OCI-M2 (cell line): Measurements from ENCODE around the gene ADAP1.
"Not testable (repeated sequence)": the region's sequence is repeated elsewhere in the genome, so short reads cannot be mapped to it uniquely, and the experiment has no call there.

Experiments used
- DNase-seq: peaks from one replicate; lab custom pipeline; 2025; ENCODE audit not compliant: unreplicated experiment; lab: John Stamatoyannopoulos, UW

ADAP1 gene

DNA sequence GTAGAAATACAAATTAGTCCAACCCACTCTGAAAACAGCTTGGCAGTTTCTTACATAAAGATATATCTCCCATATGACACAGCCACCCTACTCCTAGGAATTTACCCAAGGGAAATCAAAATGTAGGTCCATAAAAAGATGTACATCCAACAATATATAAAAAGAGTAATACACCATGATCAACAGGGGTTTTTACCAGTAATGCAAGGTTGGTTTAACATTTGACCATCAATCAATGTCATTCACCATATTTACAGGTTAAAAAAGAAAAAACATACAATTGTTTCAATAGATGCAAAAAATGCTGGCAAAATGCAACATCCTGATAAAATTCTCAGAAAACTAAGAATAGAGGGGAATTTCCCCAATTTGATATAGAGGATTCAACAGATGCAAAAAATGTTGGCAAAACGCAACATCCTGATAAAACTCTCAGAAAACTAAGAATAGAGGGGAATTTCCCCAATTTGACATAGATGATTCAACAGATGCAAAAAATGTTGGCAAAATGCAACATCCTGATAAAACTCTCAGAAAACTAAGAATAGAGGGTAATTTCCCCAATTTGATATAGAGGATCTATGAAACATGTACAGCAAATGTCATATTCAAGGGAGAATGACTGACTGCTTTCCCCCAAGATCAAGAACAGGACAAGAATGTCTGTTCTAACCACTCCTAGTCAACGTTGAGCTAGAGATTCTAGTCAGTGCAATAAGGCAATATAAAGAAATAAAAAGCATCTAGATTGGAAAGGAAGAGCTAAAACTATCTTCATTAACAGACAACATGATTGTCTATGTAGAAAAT is 13.7 kb downstream of the ADAP1 start:
- no peak for DNase-seq

DNA sequence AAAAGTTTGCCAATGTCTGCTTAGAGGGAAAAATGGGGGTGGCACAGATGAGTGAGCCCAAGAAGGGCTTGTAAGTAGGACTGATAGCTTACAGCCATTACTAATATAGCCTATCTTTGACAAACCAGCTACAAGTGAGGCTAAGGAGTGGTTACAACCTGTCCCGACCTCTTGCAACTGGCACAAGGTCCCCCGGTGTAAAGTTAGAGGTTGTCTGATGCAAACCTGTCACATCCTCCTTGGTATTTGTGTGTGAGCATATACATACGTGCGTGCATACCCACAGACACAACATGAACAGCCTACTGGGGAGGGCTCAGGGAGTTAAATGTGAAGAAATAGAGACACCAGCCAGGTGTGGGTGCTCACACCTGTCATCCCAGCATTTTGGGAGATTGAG is 14.6 kb downstream of the ADAP1 start:
- DNase-seq = no peak

DNA sequence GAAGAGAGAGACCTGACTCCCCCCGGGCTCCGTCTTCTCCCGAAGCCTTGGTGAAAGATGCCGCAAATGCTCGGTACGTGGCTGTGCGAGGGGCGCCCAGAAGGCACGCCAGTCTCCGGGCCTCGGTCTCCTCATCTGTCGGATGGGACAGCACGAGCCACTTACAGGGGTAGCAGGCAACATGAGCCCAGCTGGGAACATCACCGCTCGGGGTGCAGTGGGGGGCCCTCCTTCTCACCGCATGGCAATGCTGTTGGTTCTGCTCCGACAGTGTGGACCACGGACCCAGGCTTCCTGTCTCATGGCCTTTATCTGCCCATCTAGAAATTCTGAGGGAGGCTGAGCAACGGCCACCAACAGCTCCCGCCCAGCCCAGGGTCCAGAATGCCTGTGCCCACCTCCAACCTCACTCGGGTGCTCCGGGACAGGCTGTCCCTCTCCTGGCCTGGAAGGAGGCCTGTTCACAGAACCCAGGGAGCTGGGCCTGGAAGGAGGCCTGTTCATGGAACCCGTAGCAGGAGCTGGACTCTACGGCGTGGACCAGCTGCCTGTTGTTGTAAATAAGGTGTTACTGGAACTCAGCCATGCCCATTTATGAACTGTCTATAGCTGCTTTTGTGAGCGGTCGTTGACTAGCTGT is 15.8 kb downstream of the ADAP1 start:
- DNase-seq = no peak

DNA sequence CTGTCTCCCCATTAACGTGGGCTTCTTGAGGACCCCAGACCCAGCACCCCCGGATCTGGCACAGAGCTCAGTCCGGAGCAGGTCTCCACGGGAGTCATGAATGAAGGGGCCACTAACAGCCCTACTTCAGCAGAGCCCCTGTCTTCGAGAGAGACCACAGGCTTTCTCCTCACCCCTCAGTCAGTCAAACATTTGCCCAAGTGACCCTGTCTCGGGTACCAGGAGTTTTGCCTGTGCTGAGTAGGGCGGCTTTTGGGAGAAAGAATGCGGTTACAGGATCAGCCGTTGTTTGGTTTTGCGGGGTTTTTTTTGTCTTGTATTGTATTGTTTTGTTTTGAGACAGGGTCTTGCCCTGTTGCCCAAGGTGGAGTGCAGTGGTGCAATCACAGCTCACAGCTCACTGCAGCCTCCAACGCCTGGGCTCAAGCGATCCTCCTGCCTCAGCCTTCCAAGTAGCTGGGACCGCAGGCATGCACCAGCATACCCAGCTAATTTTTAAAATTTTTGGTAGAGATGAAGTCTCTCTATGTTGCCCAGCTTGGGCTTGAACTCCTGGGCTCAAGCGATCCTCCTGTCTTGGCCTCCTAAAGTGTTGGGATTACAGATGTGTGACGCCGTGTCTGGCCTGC is 16.5 kb downstream of the ADAP1 start:
- no peak for DNase-seq

DNA sequence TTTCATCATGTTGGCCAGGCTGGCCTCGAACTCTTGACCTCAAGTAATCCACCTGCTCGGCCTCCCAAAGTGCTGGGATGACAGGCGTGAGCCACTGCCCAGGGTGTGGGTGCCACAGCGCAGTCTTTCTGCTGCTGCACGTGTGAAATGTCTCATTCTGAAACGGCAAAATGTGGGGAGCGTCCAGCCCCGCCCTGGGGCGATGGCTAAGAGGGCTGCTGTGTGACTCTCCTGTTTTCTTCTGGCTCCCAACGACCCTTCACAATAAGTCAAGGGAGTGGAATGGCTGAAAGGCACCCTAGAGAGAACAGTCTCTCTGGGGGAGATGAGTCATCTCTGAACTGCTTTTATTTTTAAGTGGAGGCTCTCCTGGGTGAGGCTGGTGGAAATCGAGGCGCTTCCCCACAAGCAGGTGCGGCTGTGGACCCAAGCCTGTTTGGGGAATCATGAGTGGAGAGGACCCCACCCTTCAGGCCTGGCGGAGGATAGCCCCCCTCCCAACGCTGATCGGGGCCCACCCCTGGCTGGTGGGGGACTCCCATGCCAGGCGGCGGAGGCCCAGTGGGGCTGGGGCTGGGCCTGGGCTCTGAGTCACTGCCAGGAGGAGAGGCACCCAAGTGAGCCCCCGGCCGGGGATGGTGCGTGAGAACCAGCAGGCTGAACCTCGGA is 18.0 kb downstream of the ADAP1 start:
- no peak for DNase-seq

DNA sequence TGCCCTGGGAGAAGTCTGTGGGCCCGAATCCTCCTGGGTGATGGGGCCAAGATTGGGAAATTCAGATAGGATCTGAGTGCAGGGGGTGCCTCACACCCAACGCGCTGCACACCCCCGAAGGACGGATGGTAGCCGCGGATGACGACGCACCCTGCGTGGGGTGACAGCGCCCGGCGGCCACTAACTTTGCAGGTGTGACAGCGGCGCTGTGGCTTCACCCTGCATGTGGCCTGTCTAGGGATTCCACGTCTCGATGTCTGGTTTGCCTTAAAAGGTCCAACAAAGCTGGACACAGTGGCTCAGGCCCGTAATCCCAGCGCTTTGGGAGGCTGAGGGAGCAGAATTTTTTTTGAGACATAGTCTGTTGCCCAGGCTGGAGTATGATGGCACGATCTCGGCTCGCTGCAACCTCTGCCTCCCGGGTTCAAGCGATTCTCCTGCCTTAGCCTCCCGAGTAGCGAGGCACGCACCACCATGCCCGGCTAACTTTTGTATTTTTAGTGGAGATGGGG is 18.6 kb downstream of the ADAP1 start:
- DNase-seq = no peak

DNA sequence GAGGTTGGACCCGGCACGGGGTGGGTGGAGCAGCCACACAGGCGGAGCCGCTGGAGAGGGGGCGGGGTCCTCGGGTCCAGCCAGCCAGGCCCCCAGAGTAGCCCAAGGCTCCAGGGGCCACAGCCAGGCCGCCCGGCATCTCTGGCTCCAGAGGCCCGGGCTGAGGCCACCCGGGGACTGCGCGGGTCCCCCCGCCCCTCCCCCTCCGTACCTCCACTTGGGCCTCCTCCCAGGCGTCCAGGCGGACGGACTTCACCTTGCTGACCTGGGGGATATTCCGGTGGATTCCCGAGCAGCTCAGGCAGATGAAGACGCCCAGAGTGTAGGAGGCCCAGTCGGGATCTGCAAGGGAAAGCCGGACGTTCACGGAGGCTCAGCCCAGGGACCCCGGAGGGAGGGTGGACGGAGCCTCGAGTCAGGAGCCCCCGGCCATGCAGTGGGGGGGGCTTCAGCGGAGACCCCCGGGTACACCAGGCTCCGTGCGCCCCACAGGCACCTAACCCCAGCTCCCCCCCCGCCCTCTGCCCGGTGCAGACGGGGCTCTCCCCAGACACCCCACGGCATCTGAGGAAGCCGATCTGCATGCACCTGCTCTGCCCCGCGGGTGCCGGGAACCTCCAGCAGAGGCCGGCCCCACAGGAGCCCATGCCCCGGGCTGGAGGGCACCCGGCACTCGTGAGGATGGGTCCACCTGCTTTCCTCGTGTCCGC is 19.2 kb downstream of the ADAP1 start:
- DNase-seq = no peak

DNA sequence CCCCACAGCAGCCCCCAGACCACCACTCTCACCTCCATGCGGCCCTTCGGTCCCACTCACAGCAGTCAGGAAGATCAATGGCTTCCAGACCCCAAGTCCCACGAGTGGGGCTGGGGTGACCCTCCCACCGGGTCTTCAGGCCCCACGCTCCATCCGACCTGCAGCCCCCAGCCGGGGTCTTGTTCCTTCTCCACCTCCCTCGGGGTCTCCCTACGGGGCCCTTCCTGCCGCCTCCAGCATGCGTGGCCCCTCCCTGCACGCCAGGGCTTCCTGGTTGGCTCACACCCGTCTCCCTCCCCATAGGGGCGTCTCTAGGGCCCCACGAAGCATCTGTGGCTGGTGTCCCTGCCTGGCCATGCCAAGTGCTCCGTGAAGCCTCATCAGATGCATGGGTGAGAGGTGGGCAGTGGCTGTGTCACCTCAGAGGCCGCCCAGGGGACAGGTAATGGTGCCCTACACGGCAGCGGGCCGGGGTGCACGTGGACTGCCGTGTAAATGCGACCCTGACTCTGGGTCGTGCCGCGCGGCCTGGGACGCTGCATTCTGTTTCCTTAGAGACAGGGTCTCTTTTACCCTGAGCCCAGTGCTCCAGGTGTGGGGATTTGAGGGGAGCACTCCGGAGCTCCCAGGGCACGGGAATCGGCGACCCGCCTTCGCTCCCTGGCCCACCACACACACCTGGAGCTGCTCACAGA is 19.9 kb downstream of the ADAP1 start:
- DNase-seq = no peak

DNA sequence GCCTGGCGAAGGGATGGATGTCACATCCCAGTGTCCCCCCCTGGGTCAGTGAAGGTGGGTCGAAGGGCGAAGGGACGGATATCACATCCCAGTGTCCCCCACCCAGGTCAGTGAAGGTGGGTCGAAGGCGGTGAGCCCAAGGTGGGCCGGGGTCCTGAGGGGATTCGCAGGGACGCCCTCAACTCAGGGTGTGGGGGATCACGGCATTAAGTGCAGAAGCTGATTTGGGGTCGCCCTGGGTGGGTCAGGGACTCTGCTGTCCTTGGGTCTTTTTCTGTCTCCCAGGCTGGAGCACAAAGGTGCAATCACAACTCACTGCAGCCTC is 21.9 kb downstream of the ADAP1 start:
- DNase-seq = no peak

DNA sequence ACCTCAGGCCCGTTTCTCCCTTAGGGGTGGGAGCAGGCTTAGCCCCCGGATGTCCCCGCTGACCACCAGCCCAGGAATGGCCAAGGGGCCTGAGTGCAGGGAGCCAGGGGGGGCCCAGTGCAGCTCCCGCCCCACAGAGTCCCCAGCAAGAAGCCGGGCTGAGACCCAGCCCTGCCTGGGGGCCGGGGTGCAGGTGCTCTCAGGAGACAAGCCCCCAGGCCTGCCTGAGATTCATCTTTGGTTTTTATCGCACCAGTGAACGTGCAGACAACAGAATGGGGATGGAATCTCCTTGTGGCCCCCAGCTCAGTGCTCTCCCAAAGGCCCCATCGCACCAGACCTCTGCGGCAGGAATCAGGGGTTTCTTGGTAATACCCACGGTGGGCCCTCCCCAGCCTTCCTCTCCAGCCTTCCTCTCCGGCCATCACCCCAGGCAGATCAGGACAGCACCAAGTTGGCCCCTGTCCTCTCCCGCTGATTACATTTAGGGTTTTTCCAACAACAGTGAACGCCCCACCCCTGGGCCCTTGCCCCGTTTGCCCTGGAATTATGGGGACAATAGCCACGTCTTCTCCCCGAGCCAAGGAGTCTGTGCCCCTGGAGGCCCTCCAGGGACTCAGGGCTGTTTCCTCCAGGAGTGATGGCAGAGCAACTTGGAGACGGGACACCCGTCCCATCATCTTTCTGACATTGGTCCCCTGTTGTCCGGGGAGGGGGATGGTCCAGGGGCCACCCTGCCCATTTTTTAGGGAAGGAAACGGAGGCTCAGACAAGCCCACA is 22.4 kb downstream of the ADAP1 start:
- DNase-seq = no peak

DNA sequence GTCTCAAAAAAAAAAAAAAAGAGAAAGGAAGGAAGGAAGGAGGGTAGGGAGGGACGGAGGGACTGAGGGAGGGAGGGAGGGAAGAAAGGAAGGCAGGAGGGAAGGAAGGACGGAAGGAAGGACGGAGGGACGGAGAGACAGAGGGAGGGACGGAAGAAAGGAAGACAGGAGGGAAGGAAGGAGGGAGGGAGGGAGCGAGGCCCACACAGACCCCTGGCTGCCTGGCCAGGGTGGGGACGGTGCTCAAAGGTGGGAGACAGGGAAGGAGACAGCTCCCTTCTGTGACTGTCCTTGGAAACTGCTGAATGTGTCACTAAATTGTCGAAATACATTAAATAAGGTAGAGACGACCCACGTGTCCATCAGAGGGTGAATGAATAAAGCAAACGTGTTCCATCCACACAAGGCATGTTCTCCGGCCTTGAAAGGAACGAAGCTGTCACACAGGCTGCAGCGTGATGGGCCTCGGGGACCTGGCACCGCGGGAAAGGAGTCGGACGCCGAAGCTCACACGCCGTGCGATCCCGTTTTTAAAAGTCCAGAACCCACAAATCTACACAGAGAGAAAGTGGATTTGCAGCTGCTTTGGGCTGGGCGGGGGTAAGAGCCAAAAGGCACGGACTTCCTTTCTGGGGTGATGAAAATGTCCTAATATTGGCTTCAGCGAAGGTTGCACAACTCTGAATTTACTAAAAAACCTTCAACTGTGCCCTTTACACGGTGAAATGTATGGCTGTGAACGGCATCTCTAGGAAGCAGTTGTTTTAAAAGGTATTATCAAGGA is 23.3 kb downstream of the ADAP1 start:
- DNase-seq = no peak

DNA sequence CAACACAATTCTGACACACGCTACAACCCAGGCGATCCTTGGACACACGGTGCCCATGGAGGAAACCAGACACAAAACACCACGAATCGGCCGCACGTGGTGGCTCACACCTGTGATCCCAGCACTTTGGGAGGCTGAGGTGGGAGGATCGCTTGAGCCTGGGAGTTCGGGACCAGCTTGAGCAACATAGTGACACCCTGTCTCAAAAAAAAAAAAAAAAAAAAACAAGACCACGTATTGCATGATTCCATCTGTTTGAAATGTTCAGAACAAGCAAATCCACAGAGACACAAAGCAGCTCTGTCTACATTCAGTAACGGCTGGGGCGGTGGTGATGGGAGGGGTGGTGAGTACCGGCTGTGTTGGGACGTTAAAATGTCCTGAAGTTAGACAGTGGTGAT is 25.2 kb downstream of the ADAP1 start:
- DNase-seq = no peak

DNA sequence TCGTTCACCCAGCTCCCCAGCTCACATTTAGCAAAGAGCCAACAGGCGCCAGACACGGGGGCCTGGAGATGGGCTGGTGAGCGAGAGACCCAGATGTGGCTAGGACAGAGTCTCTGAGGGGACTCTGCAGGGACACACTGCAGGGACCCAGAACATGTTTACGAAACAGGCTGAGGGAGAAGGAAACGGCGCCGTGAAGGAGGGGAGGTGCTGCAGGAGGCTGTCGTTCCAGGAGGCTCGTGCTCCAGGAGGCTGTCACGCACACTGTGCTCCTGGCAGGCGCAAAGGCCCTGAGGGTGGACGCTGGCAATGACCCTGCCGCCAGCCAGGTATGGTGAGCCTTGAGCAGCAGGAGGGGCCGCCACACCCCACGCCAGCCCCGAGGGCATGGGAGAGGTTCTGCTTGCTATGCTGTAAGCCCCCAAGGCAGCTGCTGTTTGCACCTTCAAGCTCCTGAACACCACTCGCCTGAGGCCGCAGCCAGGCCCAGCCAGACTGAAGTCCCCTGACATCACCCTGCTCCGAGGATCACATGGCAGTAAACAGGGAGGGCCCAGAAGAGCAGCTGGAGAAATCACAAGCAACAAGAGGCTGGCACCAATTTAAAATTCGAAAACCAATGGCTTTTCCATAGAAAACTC is 27.3 kb downstream of the ADAP1 start:
- DNase-seq = no peak

DNA sequence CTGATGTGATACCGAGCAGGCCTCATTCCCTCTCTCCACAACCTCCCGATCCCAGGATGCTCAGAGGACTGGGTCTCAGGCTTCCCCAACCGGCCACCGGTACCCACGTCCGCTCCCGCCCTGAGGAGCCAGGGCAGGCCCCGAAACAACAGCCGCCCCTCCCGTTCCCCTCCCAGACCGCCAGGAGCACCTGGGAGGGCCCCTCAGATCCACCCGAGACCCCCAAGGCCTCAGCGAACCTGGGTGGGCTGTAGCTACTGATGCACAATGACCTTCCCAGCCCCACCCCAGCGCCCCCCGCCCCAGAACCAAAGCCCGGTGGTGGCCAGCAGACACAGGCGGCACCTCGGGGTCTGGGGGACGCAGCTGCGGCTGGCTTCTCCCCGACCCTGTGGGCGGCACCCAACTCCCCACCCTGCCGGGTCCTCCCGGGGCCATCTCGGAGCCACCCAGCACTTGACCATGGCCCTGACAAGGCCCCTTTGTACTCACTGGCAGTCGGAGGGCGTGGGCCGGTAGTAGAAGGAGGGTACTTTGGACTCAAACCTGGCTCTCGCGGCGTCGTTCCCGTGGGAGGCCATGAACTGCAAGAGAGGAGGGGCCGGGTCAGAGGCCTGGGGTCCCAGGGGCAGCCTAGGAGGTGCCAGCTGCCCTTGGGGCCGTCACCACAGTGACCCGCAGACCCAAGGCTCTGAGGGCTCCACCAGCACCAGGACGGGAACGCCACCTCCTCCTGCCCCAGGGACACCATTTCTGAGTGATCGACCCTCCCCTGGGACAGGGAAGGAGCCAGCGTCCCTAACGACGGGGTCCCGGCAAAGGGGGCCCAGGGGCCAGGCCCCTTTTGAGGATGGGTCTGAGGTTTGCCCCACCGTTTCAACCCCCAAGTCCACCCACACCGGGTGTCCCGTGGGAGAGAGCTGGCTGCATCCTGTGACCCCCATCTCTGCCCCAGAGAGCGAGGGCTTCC is 28.1 kb downstream of the ADAP1 start:
- no peak for DNase-seq

DNA sequence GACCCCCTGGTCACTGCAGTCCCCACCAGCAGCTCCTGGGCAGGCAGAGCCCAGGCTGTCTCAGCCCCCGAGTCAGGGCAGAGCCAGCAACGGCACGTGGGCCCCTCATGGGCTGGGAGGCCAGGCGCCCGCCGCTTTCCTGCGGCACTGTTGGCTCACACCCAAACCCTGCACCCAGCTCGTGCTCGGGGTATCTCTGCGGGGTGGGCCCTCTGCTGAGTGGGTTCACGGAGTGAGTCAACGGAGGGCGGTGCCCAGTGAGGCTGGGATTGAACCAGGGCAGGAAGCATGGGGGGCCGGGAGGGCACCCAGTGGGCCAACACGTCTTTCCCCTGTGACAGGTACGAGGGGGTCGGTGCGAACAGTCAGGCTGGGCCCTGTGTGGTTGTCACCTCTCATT is 28.9 kb downstream of the ADAP1 start:
- DNase-seq = no peak

DNA sequence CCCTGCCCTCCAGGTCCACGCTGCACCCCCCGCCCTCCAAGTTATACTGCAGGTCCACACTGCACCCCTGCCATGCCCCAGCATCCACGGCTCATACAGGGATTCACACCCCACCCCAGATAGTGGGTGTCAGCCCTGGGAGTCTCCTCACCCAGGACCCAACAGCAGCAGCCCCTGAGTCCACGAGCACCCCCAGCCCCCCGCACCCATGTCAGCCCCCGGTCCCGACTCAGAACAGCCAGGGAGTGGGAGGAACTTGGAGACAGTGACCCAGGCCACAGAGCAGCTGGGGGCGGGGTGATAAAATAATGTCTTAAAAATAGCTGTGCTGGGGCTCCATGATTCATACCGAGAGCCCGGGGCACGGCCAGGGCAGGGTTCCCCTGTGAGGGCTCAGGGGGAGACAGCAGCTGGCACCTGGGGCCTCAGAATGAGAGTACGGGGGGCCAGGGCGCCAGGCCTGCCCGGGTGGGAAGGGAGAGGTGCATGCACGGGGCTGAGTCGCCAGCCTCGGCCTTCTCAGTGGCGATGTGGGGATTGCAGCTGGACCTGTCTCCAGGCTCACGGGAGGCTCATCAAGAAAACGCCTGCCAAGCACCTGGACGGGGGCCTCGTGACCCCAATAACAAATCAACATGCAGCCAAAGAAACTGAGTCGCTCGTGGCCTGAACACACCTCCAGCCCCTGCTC is 29.8 kb downstream of the ADAP1 start:
- DNase-seq = no peak

DNA sequence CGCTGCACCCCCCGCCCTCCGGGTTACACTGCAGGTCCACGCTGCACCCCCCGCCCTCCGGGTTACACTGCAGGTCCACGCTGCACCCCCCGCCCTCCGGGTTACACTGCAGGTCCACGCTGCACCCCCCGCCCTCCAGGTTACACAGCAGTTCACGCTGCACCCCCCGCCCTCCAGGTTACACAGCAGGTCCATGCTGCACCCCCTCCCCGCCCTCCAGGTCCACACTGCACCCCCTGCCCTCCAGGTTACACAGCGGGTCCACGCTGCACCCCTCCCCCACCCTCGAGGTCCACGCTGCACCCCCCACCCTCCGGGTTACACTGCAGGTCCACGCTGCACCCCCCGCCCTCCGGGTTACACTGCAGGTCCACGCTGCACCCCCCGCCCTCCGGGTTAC is 30.4 kb downstream of the ADAP1 start:
- DNase-seq = not testable (repeated sequence)
